Liver (tissue), 9 donors: ENCODE results near the gene TMPRSS5. TPM values are rescaled to one million over a fixed set of nuclear protein-coding genes. Genes with fewer than 3 reads are reported as not detected.

Source experiments
- DNase-seq: peaks from one replicate; pipeline ENCODE4 v3.0.0-alpha.2; 2017; ENCODE audit warnings: low spot score
- H3K27ac ChIP-seq, 2 donors: one replicate each; pipeline ENCODE4 v1.7.0; 2013; ENCODE audit warnings: inconsistent platforms in 2 of 2, low read length in 2 of 2, control low read depth in 1 of 2, low read depth in 1 of 2, mild to moderate bottlenecking in 1 of 2
- H3K27me3 ChIP-seq, 4 donors: one replicate each; pipeline versions ENCODE4 v1.6.1 to v1.7.0; 2013; ENCODE audit warnings: low read length in 3 of 4, inconsistent platforms in 1 of 4, mild to moderate bottlenecking in 1 of 4, moderate library complexity in 1 of 4; ENCODE audit not compliant: control insufficient read depth in 4 of 4, insufficient read depth in 4 of 4
- H3K36me3 ChIP-seq, 4 donors: one replicate each; pipeline versions ENCODE4 v1.6.1 to v1.7.0; 2013; ENCODE audit warnings: low read length in 3 of 4, mild to moderate bottlenecking in 3 of 4, low read depth in 1 of 4, moderate library complexity in 1 of 4; ENCODE audit not compliant: control insufficient read depth in 4 of 4, insufficient read depth in 3 of 4
- H3K4me1 ChIP-seq, 4 donors: one replicate each; pipeline versions ENCODE4 v1.6.1 to v1.7.0; 2013; ENCODE audit warnings: low read length in 3 of 4, mild to moderate bottlenecking in 3 of 4, moderate library complexity in 1 of 4; ENCODE audit not compliant: control insufficient read depth in 4 of 4, insufficient read depth in 4 of 4
- H3K4me3 ChIP-seq, 3 donors: one replicate each; pipeline versions ENCODE4 v1.6.1 to v1.7.0; 2013; ENCODE audit warnings: low read length in 3 of 3, control low read depth in 1 of 3, low read depth in 1 of 3, mild to moderate bottlenecking in 1 of 3
- H3K9ac ChIP-seq, 2 donors: one replicate each; pipeline ENCODE4 v1.7.0; 2013; ENCODE audit warnings: low read length in 2 of 2, mild to moderate bottlenecking in 2 of 2, moderate library complexity in 2 of 2, control low read depth in 1 of 2, low read depth in 1 of 2
- H3K9me3 ChIP-seq, 4 donors: one replicate each; pipeline versions ENCODE4 v1.6.1 to v1.7.0; 2013; ENCODE audit warnings: low read length in 3 of 4; ENCODE audit not compliant: control insufficient read depth in 4 of 4
- ATF3 ChIP-seq: IDR thresholded peaks from 2 replicates; pipeline ENCODE4 v1.6.1; 2016; ENCODE audit warnings: antibody characterized with exemption
- CTCF ChIP-seq: fragments of 150-350 bp; IDR thresholded peaks from 2 replicates; pipeline ENCODE4 v1.5.1; 2017; ENCODE audit warnings: improper control_type of control experiment, low read depth, low read length; ENCODE audit not compliant: missing input control
- EGR1 ChIP-seq, 2 donors: IDR thresholded peaks; 2 replicates each; pipeline ENCODE4 v1.6.1; 2016 to 2018; ENCODE audit warnings: antibody characterized with exemption in 2 of 2, low read depth in 2 of 2
- FOXA1 ChIP-seq: IDR thresholded peaks from 2 replicates; pipeline ENCODE4 v1.6.1; 2016; ENCODE audit warnings: antibody characterized with exemption
- FOXA2 ChIP-seq: IDR thresholded peaks from 2 replicates; pipeline ENCODE4 v1.6.1; 2016; ENCODE audit warnings: antibody characterized with exemption
- GABPA ChIP-seq, 2 donors: IDR thresholded peaks in 1 of 2; conservative IDR thresholded peaks in 1 of 2; 2 replicates each; pipeline ENCODE4 v1.6.1; 2016; ENCODE audit warnings: antibody characterized with exemption in 2 of 2, mild to moderate bottlenecking in 1 of 2, moderate library complexity in 1 of 2
- HNF4A ChIP-seq, 2 donors: conservative IDR thresholded peaks; 2 replicates each; pipeline ENCODE4 v1.6.1; 2016; ENCODE audit warnings: antibody characterized with exemption in 2 of 2, mild to moderate bottlenecking in 2 of 2
- HNF4G ChIP-seq: IDR thresholded peaks from 2 replicates; pipeline ENCODE4 v1.6.1; 2016; ENCODE audit warnings: antibody characterized with exemption
- JUND ChIP-seq, 2 donors: IDR thresholded peaks; 2 replicates each; pipeline ENCODE4 v1.6.1; 2016; ENCODE audit warnings: antibody characterized with exemption in 2 of 2
- MAX ChIP-seq: IDR thresholded peaks from 2 replicates; pipeline ENCODE4 v1.6.1; 2016; ENCODE audit warnings: antibody characterized with exemption
- RAD21 ChIP-seq, 2 donors: IDR thresholded peaks; 2 replicates each; pipeline ENCODE4 v1.6.1; 2016; ENCODE audit warnings: antibody characterized with exemption in 2 of 2, mild to moderate bottlenecking in 2 of 2
- RXRA ChIP-seq, 2 donors: IDR thresholded peaks; 2 replicates each; pipeline ENCODE4 v1.6.1; 2017 to 2018; ENCODE audit warnings: antibody characterized with exemption in 2 of 2, mild to moderate bottlenecking in 1 of 2
- SP1 ChIP-seq: IDR thresholded peaks from 2 replicates; pipeline ENCODE4 v1.6.1; 2018; ENCODE audit warnings: antibody characterized with exemption, mild to moderate bottlenecking
- TAF1 ChIP-seq: conservative IDR thresholded peaks from 2 replicates; pipeline ENCODE4 v1.6.1; 2016; ENCODE audit warnings: antibody characterized with exemption, mild to moderate bottlenecking
- YY1 ChIP-seq: IDR thresholded peaks from 2 replicates; pipeline ENCODE4 v1.6.1; 2016; ENCODE audit warnings: antibody characterized with exemption, mild to moderate bottlenecking
- ZBTB33 ChIP-seq: IDR thresholded peaks from 2 replicates; pipeline ENCODE4 v1.6.1; 2016; ENCODE audit warnings: antibody characterized with exemption
- WGBS: extraction: QIAGEN DNeasy Blood & Tissue Kit; methylation state at CpG from one replicate; pipeline ENCODE4 v1.1.7; 2013; 5-methylcytosine and 5-hydroxymethylcytosine counted together
- polyA plus RNA-seq, 2 donors: library from polyadenylated mRNA; stranded (reverse) in 1 of 2; unstranded in 1 of 2; fragments of 200-250 nt in 1 of 2; fragments of >200 nt in 1 of 2; fragmentation: Nextera tagmentation in 1 of 2; extraction: Ambion mirVana in 1 of 2; gene quantifications; one replicate each; pipeline versions ENCODE4 v1.2.1 to v1.2.3, GENCODE V29; 2013 to 2015
- total RNA-seq, 2 donors: library from RNA; depleted of rRNA; stranded (reverse); fragments of >200 nt; gene quantifications; one replicate each; pipeline ENCODE4 v1.2.3, GENCODE V29; 2014
- donor health status: healthy.
- donor health status: healthy.
- donor health status: healthy.
- donor health status: healthy.
- donor health status: healthy.

The TMPRSS5 gene
- total and polyA plus RNA-seq, 4 donors = 0.05 to 0.39 (median 0.17) TPM

- H3K4me3 ChIP-seq = no peak overlapping the region
- no peak for DNase-seq
- TF ChIP-seq RAD21 (IDR thresholded peaks at IDR 0.05) (no peak), CTCF (no peak), GABPA (IDR thresholded peaks at IDR 0.05 in 1 of 2, conservative IDR thresholded peaks at IDR 0.05 in 1 of 2) (no peak), ZBTB33 (no peak), SP1 (no peak)
- H3K9me3 ChIP-seq = peaks cover 0 to 2% (median 0%) of the 10 kb centered on the region in 4 donors
- WGBS = 33% methylated on average over 9 of the region's 9 CpGs
- H3K9ac ChIP-seq = no peak overlapping the region
- no peak overlapping the region for H3K27ac ChIP-seq
- no peaks in the 10 kb centered on the region for H3K4me1 ChIP-seq
- H3K36me3 ChIP-seq = no peaks in the 10 kb centered on the region
- H3K27me3 ChIP-seq = no peaks in the 10 kb centered on the region
These were observed 41.0 kb downstream of the TMPRSS5 start for GRCh38 chr11:113664981-113665710.

GRCh38 chr11:113664069-113664980, 41.8 kb downstream of the TMPRSS5 start:
- Histone ChIP-seq H3K4me1 (no peaks in the 10 kb centered on the region), H3K27me3 (no peaks in the 10 kb centered on the region), H3K9me3 (peaks cover 0 to 2% (median 0%) of the 10 kb centered on the region in 4 donors), H3K4me3 (no peak overlapping the region), H3K9ac (no peak overlapping the region), H3K27ac (no peak overlapping the region), H3K36me3 (no peaks in the 10 kb centered on the region)
- no peak for TF ChIP-seq FOXA2
- DNase-seq = no peak
- 72% methylated on average over 11 of the region's 11 CpGs for WGBS

- TF ChIP-seq SP1 (no peak), ATF3 (no peak), HNF4A (conservative IDR thresholded peaks at IDR 0.05) (no peak), TAF1 (no peak), FOXA1 (no peak), MAX (no peak), GABPA (IDR thresholded peaks at IDR 0.05 in 1 of 2, conservative IDR thresholded peaks at IDR 0.05 in 1 of 2) (no peak), HNF4G (no peak), YY1 (no peak), RAD21 (IDR thresholded peaks at IDR 0.05) (no peak), RXRA (IDR thresholded peaks at IDR 0.05) (no peak), CTCF (no peak), JUND (IDR thresholded peaks at IDR 0.05) (no peak), EGR1 (IDR thresholded peaks at IDR 0.05; ENCODE audit: low read depth in 2 of 2) (no peak), FOXA2 (no peak)
- Histone ChIP-seq H3K27me3 (no peaks in the 10 kb centered on the region), H3K4me3 (no peak overlapping the region), H3K4me1 (no peaks in the 10 kb centered on the region), H3K27ac (no peak overlapping the region), H3K36me3 (no peaks in the 10 kb centered on the region), H3K9ac (no peak overlapping the region), H3K9me3 (peaks cover 0 to 2% (median 0%) of the 10 kb centered on the region in 4 donors)
- WGBS = 90% methylated on average over 2 of the region's 2 CpGs
- DNase-seq = no peak
These were observed 42.5 kb downstream of the TMPRSS5 start for GRCh38 chr11:113663567-113663966.
